ENCODE measurements around the gene DMTF1. TPM values are rescaled to one million over a fixed set of nuclear protein-coding genes. Genes with fewer than 3 reads are reported as not detected.

Gene DMTF1
- total and polyA plus RNA-seq, 2 of the 8 experiments (the other 6 are each of a cell fraction or from before 2014, with no cell fraction given), result 86.0 to 115 TPM

DNA sequence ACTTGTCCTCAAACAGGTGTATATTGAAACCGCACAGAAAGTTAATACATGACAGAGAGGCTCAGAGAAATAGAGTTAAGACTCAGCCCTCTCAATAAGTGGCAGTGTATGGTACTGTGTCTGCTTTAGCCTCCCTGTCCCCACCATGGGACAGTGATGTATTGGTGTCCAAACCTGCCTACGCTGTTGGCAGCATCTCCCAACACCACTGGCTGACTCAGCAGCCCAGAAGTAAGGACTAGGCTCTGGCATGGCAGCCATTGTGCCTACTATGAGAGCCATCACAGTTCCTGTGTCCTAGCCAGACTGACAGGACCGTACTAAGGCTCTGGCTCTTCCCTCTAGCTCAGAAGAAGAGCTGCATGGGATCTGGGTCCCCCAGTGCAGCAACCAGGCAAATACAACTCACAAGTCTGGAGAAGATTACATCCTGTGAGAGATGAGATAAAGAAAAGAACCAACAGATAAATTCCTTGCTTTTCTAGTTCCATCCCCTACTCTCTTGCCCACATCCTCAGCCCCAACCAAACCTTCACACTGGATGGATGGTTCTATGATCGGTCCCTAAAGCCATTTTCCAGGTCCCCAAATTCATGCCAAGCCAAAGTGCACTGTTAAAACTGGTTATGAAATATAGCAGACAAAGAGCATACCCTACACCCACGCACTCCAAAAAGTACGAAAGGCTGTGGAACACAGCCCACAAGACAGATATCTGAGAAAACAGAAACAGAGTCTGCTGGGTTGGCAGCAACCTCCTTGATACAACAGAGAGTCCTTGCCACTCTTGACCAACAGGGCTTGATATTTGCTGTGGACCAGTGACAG lies 44.1 kb upstream of the DMTF1 start:
- Histone ChIP-seq H3K23ac (ENCODE audit: insufficient read length) (no peak overlapping the region), H2BK20ac (ENCODE audit: low read length) (no peak overlapping the region), H3K4ac (replicated peaks; ENCODE audit: insufficient read length, low read depth, low read length) (no peak overlapping the region), H3K36me3 (ENCODE audit: control insufficient read depth in 2 of 4, insufficient read depth in 4 of 4, low read length in 3 of 4) (no peaks in the 10 kb centered on the region), H3K9me3 (ENCODE audit: insufficient read depth in 2 of 2, low read depth in 1 of 2, low read length in 1 of 2) (no peaks in the 10 kb centered on the region), H2BK5ac (ENCODE audit: low read depth, low read length) (no peak overlapping the region), H2AFZ (ENCODE audit: low read length) (peak overlapping the region; percentile 70; the same call in 1 of the 2 replicates), H2BK15ac (ENCODE audit: low read length) (no peak overlapping the region), H3K23me2 (ENCODE audit: low read depth, low read length) (no peaks in the 10 kb centered on the region; the same call in 1 of the 2 replicates), H3K79me1 (ENCODE audit: low read depth, low read length) (no peaks in the 10 kb centered on the region), H3K14ac (ENCODE audit: insufficient read length) (no peak overlapping the region), H4K91ac (replicated peaks; ENCODE audit: insufficient read length, low read length) (no peak overlapping the region), H2BK120ac (replicated peaks; ENCODE audit: low read depth, low read length) (no peak overlapping the region), H2BK12ac (ENCODE audit: low read depth, low read length) (no peak overlapping the region), H3K4me3 (ENCODE audit: extremely low read depth in 1 of 4, insufficient read depth in 2 of 4, low read depth in 3 of 4, low read length in 4 of 4) (no peak overlapping the region), H3K4me1 (replicated peaks in 1 of 4; ENCODE audit: control insufficient read depth in 3 of 4, insufficient read depth in 4 of 4, low read length in 3 of 4) (0 out of 7 replicates have a peak, but pooled peaks cover 0 to 3% (median 0%) of the 10 kb centered on the region in 4 experiments), H3K18ac (ENCODE audit: extremely low read depth, low read length) (no peak overlapping the region), H3K4me2 (ENCODE audit: insufficient read depth in 1 of 2, low read depth in 2 of 2, low read length in 2 of 2) (no peak overlapping the region), H4K20me1 (replicated peaks in 1 of 2; ENCODE audit: control insufficient read depth in 1 of 2, insufficient read depth in 2 of 2, low read length in 2 of 2) (no peaks in the 10 kb centered on the region), H3K27me3 (replicated peaks in 1 of 4; ENCODE audit: control insufficient read depth in 3 of 4, extremely low read depth in 1 of 4, insufficient read depth in 3 of 4, low read length in 3 of 4) (no peaks in the 10 kb centered on the region), H3K9ac (replicated peaks in 1 of 4; ENCODE audit: extremely low read depth in 1 of 4, low read depth in 3 of 4, low read length in 3 of 4) (no peak overlapping the region), H3K56ac (replicated peaks; ENCODE audit: insufficient read length, low read depth, low read length) (no peak overlapping the region), H2AK5ac (ENCODE audit: low read depth, low read length) (no peak overlapping the region), H4K5ac (ENCODE audit: insufficient read length, low read depth, low read length) (no peak overlapping the region), H4K8ac (ENCODE audit: extremely low read depth, insufficient read depth, low read length) (no peak overlapping the region), H3K27ac (ENCODE audit: low read depth, low read length) (no peak overlapping the region), H3K79me2 (ENCODE audit: control insufficient read depth in 1 of 2, insufficient read depth in 2 of 2, low read length in 2 of 2) (no peaks in the 10 kb centered on the region)
- POLR2A ChIA-PET (ENCODE audit: partially characterized antibody), result no interaction called here
- 93% methylated on average over 6 of the region's 6 CpGs; no CpG with 5 or more reads in 1 of the 2 experiments for WGBS, 2 experiments (ENCODE audit: extremely low coverage in 1 of 2, insufficient coverage in 1 of 2, insufficient read length in 1 of 2, insufficient replicate concordance in 2 of 2, low coverage in 1 of 2, low lambda C conversion rate in 2 of 2, missing lambda C conversion rate in 1 of 2)
- no peak for FAIRE-seq
- DNase-seq (ENCODE audit: low read depth in 1 of 2, low spot score in 2 of 2), result no peak
- CTCF ChIA-PET (ENCODE audit: partially characterized antibody), result interaction anchor here (0.8 to 1.1 kb wide), 2 partner anchors 9 to 13 kb away, joined by 3 read pairs; no protein-coding TSS in a partner anchor
- TF ChIP-seq PHF8 (conservative IDR thresholded peaks at IDR 0.05; ENCODE audit: low read depth, low read length) (no peak), TEAD4 (IDR thresholded peaks at IDR 0.05; ENCODE audit: low read depth, low read length) (no peak), FOSL1 (IDR thresholded peaks at IDR 0.05; ENCODE audit: insufficient read depth, low read depth, low read length) (no peak), GTF2F1 (IDR thresholded peaks at IDR 0.05; ENCODE audit: borderline replicate concordance, low read depth, low read length) (no peak), GABPA (IDR thresholded peaks at IDR 0.05; ENCODE audit: borderline replicate concordance, insufficient read depth, low read length) (no peak), JUND (IDR thresholded peaks at IDR 0.05; ENCODE audit: low read length) (no peak)
- TF ChIP-seq, protein P1, sequence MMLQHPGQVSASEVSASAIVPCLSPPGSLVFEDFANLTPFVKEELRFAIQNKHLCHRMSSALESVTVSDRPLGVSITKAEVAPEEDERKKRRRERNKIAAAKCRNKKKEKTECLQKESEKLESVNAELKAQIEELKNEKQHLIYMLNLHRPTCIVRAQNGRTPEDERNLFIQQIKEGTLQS (IDR thresholded peaks at IDR 0.05; ENCODE audit: insufficient read depth, low read depth, low read length), result no peak
